ENCODE measurements around the gene SVIL.
"Not testable (repeated sequence)": the region's sequence is repeated elsewhere in the genome, so short reads cannot be mapped to it uniquely, and the experiment has no call there.

SVIL gene

DNA sequence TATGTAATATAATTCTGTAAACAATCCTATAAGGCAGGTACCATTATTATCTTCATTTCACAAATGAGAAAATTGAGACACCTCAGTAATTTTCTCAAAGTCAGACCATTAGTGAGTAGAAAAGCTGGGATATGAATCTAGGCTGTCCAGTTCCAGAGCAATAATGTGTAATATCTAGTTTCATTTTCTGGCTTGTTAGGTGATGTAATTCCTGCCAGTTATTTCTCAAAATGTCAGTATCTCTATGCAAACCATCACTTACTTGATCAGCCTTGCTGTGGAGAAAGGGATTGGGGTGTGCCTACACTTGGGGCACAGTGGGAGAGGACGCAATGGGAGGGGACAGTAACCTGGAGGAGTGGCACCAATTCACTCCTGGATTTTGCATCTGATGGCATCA lies 188.4 kb downstream of the SVIL start:
- DNase-seq, result no peak

DNA sequence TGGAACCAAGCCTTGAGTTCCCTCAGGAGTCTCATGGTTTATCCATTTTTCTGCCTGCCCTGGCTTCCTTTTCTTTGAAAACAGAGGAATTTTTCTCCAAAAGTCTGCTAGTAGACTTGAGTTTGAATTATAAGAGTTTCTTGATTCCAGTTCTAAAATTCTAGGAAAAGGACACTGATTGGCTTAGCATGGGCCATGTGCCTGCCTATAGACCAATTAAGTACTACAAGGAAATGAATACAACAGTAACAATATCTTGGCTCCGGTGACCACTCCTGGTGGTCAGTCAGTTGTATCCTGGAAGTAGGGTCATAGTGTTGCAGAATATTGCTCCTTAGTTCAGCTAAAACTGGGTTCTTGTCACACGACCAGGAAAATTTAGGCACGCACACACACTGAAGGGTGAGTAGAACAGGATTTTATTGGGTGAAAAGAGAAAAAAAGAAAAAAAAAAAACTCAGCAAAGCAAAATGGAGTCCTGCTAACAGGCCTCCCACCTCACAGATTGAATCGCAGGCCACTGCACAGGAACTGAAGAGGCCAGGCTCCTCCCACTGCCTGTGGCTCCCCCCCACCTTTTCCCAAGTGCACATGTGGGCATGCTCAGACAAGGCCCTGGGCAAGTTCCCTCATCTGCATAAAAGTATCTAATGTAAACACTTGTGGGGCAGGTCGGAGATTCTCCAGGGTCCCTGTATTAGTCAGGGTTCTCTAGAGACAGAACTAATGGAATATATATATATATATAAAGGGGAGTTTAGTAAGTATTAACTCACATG lies 190.8 kb downstream of the SVIL start:
- DNase-seq, result no peak

DNA sequence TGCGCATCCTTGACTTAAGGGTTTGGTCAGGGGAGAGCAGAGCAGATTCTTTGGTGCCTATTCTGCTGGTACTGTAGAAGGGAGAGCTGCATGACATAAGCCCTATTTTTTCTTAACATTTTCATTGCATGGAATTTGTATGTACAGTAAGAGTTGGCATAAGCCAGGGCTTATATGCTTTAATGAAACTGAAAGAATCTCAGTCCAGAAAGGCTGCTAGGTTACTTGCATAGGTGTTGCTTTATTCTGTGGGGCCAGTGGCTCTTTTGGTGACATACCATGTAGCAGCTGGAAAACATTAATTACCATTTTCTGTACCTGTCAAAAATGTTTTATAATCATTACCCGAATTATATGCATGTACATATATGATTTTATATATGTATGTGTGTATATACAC lies 193.8 kb downstream of the SVIL start:
- DNase-seq, result no peak

DNA sequence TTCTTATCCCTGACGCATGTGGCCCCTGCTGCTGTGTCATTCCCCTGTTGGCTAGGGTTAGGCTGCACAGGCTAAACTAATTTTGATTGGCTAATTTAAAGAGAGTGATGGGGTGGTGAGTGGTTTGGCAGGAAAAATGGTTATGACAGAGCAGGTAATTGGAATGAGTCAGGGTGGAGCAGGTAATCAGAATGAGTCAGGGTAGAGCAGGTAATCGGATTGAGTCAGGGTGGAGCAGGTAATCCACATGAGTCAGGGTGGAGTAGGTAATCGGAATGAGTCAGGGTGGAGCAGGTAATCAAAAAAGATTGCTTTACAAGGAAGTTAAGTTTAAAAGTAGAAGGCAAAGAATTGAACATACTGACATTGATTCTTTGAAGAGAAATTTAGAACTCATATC lies 195.8 kb downstream of the SVIL start:
- DNase-seq, result not testable (repeated sequence)

DNA sequence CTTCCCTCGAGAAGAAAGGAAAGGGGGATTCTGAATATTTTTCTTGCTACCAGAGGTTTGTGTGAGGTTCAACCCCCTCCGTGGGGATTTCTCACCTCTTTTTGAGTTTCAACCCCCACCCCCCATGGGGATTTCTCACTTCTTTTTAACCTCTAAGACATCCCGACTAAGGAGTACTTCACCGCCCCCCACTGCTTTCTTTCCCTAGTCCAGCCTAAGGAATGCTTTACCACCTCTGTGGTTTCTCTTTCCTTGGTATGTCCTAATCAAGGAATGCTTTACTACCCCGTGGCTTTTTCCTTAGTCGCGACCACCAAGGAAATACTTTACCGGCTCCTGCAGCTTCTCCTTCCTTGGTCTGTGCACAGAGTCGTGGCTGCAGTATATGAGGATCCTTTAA lies 196.5 kb downstream of the SVIL start:
- no peak for DNase-seq

DNA sequence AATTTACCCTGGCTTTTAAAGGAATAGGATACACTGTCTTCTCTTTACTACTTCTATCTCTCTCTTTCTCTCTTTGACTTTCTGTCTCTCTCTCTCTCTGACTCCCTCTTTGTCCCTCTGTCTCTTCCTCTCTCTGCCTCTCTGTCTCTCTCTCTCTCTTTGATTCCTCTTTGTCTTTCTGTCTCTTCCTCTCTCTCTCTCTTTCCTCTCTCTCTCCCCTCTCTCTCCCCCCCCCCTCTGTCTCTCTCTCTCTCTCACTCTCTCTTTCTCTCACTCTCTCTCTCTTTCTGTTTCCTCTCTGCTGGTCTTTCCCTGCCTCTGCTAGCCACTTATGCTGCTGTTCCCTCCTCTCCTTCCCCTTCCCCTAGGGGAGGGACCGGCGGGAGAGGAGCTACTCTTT lies 196.9 kb downstream of the SVIL start:
- no peak for DNase-seq

DNA sequence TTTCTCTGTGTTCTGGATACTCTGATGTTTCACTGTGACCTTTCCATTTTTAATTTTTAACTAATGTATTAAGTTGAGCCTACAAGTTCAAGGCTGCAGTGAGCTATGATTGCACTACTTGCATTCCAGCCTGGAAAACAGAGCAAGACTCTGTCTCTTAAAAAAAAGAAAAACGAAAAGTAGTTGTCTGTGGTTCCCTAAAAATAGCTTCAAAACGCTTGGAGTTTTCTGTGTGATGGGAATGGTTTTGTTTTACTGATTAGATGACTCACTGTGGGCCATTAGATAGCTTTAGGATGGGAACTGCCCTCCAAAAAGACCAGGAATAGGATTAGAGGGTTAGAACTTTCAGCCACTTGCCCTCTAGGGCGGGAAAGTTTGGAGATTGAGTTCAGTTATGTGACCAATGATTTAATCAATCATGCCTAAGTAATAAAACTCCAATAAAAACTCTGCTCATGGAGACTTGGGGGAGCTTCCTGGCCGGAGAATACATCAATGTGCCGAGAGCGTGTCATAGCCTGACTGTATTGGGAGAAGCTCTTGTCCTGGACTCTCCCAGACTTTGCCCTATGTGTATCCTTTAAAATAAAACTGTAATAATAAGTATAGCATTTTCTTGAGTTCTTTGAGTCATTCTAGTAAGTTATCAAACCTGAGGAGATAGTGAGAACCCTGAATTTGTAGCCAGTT lies 198.8 kb downstream of the SVIL start:
- no peak for DNase-seq

DNA sequence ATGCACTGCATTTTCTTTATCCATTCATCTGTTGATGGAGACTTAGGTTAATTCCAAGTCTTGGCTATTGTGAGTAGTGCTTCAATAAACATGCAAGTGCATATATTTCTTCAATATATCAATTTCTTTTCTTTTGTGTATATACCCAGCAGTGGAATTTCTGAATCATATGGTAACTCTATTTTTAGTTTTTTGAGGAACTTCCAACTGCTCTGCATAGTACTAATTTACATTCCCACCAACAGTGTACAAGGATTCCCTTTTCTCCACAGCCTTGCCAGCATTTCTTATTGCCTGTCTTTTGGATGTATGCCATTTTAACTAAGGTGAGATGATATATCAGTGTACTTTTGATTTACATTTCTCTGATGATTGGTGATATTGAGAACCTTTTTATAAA lies 200.7 kb downstream of the SVIL start:
- no peak for DNase-seq

DNA sequence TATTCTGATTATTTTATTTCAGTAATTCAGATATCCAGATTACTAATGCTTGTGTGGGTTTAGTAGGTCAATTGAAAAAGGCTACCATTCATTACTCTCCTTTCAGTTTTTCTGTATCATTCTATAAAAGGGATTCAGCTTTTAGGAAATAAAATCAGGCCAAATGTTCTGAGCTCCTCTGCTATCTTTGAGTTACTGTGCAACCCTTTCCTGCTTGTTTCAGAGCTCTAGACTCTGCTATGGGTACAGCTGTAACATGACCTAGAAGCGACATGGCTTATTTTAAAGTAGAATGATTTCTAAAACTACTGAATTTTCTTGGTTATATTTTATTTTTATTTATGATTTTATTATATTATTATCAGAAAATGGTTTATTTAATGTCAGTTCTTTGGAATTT lies 203.1 kb downstream of the SVIL start:
- no peak for DNase-seq

DNA sequence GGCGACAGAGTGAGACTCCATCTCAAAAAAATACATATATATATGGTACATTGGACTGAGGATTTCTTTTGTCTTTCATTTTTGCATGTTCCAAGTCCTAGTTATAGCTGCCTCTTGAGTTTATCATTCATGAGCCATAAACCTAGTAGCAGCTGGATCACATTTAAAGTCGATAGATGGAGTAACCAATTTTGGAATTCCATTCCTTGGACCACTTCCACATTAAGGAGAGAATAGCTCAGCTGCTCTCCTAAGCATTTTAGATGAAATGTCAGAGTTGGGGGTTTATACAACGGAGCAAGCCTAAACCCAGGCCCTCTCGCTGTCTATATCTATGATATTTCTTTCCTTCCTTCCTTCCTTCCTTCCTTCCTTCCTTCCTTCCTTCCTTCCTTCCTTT lies 204.7 kb downstream of the SVIL start:
- DNase-seq, result no peak

DNA sequence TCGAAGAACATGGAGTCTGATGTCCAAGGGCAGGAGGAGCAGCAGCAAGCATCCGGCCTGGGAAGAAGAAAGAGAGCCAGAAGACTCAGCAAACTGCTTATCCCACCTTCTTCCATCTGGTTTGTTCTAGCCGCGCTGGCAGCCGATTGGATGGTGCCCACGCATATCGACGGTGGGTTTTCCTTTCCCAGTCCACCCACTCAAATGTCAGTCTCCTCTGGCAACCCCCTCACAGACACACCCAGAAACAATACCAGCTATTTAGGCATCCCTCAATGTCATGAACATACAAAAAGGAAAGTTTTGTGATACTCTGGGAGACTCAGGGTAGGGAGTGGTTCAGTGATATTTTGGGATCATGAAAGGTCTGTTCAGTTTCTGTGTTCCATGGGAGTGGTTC lies 206.3 kb downstream of the SVIL start:
- DNase-seq, result no peak

DNA sequence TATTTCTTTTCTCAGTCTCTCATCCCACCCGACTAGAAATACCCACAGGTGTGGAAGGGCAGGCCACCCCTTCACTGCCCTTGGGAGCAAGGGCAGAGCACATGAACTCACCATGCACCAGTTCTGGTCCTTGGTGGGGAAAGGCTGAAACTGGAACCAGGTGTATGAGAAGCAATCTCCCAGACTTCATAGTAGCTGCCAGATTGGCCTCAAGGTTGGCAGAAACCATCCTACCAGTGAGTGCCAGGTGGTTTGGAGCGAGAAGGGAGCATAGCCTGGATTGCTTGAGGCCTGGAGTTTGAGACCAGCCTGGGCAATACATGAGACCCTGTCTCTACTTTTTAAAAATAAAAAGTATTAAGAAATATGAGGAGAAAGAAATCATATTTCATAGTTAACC lies 207.1 kb downstream of the SVIL start:
- no peak for DNase-seq

DNA sequence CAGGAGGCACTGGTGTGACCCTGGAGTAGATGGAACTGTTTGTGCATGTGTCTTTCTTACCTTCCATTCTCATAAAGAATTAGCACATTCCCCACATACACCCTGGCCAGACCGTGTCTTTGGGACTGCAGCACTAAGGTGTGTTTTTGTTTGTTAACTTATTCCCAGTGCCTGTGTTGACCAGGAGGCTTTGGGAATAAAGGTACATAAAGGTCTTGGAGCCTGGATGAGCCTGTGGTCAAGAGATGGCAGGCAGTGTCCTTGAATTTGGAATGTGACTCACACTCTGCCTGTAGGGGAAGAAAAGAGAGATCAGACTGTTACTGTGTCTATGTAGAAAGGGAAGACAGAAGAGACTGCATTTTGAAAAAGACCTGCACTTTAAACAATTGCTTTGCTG lies 208.4 kb downstream of the SVIL start:
- no peak for DNase-seq

DNA sequence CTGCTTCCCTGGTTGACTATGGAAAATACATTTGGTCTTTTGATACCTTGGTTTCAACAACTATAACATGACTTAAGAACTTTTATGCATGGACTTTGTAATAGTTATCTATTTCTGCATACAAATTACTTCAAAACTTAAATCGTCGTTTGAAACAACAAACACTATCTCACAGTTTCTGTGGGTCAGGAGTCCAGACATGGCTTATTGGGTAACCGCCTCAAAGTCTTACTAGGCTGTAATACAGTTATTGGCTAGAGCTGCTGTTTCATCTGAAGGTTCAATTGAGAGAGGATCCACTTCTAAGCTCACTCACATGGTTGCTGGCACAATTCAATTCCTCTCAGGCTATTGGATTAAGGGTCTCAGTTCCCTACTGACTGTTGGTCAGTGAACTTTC lies 210.8 kb downstream of the SVIL start:
- DNase-seq, result no peak

DNA sequence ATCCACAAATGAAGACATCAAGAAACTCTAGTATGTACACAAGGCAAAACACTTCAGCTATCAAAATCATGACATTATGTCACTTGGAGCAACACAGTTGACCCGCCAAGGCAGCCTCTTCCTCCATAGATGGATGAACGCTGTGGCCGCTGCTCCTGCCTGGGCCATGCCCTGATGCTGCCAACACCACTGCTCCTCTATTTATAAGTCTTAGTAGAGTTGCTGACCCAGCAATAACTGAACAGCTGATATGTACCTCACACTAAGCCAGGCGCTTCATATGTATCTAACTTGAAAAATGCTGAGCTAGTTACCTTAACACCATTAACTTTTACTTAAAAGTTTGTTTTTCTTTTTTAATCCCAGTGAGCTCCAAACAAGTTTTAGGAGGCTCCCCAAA lies 214.0 kb downstream of the SVIL start:
- no peak for DNase-seq

DNA sequence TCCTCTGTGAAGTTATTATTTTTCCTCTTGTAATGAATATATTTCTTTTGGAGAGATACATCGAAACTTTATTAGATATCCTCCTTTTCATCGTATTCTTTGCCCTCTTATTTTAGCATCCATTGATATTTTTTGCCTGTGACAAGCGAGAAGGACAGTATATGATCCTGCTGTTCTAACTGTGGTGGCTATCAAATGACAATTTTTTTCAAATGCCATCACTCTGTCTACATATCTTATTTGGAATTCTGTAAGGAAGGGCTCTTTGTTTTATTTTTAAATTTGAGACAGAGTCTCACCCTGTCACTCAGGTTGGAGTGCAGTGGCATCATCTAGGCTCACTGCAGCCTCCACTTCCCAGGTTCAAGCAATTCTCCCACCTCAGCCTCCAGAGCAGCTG lies 217.4 kb downstream of the SVIL start:
- no peak for DNase-seq

DNA sequence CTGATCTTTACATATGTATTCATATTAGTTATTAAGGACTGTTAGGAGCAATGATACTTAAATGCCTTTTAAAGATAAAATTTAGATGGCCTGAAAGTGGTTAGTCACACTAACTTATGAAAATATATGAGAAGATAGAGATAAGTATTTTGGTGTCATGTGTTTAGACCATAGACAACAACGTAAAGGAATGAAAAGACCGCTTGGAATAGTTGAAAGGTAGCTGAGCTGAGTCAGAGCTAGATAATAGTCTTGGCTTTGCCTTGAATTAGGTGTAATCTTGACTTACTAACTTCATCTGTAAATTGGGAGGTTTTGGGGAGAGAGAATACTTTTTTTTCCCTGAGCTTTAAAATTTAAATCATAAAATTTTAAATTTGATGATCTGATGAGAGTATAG lies 218.9 kb downstream of the SVIL start:
- DNase-seq, result no peak

DNA sequence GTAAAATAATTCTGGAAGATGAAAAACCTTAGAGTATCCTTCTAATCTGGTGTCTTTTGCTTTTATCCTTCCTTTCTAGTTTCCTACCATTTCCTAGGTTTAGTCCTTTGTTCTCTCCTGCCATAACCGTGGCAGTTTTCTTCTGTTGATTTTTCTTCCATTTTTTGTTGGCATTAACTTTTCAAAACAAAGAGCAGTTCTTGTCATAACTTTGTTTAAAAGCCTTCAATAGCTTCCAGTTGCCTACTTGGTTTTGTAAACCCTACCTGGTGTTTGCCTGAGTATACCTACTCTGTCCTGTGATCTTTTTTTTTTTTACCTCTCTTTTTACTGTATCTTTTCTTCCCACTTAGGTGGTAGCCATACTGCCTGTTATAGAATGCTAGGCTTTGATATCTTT lies 220.3 kb downstream of the SVIL start:
- DNase-seq, result no peak

DNA sequence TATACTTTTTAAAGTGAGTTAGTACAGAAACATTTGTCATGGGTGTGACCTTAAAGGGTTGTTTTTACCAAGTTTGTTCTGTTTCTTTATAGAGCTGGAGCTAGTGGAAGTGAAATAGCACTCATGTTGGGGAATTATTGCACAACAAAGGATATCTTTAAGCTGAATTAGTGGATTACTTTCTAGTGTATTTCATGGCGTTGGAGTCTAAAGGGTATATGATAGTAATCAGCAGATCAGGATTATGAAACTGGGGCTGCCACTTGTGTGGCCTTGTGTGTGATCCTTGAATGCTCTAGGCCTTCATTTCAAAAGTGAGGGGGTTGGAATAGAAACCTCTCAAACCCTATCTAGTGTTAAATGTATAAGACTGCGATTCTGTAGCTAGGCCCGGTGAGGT lies 222.3 kb downstream of the SVIL start:
- no peak for DNase-seq

DNA sequence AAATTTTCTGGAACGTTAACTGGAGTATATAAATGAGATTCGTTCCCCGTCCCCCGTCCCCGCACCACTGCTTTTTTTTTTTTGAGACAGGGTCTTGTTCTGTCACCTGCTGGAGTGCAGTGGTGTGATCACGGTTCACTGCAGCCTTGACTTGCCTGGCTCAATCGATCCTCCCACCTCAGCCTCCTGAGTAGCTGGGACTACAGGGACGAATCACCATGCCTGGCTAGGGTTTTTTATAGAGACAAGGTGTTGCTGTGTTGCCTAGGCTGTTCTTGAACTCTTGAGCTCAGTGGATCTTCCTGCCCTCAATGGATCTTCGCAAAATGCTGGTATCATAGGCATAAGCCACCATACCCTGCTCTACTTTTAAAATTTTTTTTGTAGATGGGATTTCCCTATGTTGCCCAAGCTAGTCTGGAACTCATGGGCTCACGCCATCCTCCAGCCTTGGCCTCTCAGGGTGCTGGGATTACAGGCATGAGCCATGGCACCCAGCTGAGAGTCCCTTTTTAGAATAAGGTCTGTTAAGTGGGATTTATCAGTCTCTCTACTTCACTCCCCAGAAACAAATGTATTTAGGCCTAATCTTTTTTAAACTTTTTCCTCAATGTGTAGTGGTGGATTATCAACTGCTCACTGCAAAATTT lies 223.0 kb downstream of the SVIL start:
- DNase-seq, result no peak

DNA sequence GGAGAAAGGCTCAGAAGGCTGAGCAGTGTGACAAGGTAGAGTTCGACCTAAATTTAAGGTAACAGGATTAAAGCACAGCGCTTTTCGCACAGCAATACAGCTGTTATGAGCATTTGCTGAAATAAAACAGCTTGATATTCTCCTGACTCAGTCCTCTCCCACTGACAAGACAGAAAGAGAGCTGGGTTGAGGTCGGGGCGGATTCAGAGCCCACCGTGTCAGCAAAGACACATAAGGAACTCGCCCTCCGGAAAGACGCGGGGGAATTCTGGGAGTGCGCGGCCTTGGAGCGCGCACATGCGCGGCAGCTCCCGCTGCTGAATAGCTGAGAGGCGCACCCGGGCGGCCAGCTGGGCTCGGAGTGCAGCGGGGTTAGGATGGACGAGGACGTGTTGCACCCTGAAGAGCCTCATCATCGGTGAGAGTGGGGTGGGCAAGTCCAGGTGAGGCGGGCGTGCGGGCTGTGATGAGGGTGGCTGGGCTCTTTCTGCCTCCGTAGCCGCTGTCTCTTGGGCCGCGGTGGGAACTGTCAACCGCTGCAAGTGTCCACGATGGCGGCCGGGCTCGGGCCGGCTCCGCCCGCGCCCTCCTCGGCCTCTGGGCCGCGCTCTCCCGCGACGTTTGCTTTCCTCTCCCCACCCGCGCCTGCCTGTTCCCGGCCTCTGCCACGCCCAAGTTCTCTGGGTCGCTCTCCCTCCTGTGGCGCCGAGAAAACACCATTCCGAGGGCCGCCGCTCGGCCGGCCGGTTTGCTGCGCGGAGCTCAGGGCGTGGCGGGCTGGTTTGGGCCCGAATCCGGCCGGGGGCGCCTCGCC lies 225.3 kb downstream of the SVIL start:
- peak; percentile 81 for DNase-seq

DNA sequence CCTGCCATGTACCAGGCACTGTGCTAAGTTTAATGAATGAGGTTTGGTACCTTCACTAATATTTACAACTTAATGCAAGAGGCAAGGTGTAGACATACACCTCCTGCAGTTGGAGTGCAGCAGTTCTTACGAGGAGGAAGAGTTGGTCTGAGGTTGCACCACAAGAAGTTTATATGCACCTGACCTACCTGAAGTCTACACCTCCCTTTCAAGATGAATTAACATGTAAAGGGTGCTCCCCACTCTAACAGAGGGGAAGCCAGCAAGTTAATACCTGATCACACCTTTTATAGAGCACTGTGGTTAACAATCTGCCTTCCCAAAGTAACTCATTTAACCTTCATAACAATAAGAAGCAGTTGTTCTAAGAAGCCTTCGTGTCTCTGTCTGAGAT lies 225.9 kb downstream of the SVIL start:
- no peak for DNase-seq
